ENCODE results near the gene PRDM11. TPM values are rescaled to one million over a fixed set of nuclear protein-coding genes. Genes with fewer than 3 reads are reported as not detected.

Gene PRDM11
- total RNA-seq, 1 donor from 2014 or later, result 7.6 TPM

DNA sequence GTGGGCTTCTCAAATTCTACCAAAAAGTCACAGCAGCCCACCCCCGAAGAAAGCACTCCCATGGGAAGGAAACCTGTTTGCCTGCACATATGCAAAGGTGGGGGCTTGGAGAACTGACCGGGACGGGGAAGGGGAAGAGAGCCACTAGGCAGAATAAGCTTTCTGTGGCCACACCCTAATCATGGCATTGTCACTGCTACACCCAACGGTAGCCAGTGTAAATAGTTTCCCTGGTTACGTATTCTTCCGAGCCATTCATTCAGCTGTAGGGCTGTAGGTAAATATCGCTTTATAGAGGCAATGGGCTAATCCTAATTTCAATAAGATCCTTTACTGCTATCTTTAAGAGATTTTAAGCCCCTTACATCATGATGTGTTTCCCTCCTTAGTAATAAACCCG, 61.7 kb downstream of the PRDM11 start:
- no peak for DNase-seq (ENCODE audit: extremely low read depth, low read depth, low spot score)

DNA sequence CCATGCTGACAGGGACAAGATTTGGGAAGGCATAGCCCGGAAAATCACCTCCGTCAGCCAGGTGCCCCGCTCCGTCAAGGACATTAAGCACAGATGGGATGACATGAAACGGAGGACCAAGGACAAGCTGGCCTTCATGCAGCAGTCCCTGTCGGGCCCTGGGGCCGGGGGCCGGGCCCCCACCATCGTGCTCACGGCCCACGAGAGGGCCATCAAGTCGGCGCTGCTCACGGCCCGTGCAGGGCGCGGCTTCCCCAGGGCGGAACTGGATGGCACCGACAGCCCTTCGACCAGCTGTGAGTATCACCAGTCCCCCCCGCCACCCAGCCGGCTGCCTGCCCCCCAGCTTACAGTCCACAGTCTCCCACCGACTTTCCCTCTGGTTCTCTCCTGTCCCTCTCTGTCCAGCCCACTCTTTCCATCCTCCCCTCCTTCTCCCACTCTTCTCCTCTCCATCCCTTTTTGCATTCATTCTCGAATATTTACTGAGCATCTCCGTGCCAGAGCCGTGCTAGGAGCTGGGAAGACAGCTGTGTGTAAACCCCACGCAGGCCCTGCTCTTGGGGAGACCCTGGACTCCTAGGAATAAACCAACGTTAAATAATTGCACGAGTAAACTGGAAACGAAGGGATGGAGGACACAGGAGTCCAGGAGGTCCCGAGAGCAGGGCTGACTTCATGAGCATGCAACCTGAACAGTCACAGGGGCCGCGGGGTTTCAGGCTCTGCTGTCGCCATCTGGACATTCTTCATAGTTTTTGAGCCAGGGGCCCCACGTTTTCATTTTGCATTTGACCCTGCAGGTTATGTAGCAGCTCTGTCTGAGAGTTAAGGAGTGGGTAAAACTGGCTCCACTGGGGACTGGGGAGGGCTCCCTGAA, 62.8 kb downstream of the PRDM11 start:
- no peak for DNase-seq (ENCODE audit: extremely low read depth, low read depth, low spot score)

DNA sequence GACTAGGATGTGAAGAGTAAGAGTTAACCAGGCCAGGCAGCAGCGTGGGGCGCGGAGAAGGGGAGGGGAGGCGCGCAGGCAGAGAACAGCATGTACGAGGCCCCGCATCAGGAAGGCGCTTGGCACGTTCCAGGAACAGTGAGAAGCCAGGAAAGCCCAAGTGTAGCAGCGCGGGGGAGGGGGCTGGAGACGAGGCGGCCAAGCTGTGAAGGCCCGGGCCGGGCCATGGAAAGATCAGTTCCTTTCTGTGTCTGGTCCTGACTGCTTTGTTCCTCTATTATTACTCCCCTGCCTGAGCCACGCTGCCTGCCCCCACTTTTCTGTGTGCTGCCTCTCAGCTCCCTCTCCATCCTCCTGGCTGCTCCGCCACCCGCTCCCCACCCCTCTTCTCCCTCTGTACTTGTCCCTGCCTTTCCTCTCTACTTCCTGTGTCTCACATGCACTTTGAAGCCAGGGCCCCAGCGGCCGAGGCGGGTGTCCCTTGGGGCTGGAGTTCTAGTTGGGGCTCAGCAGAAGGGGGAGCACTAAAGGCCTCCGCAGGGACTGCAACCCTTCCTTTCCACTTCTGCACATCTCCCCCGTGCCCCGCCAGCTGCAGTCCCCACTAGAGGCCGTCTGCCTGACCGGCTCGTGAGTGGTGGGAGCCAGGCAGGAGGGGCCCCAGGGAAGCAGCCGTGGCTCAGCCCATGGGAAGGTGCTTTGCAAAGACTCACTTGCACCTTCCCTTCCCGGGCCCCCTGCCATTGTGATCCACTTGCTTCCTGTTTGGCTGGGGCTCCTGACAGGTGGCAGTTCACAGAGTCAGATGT, 63.7 kb downstream of the PRDM11 start:
- DNase-seq (ENCODE audit: extremely low read depth, low read depth, low spot score), result no peak

DNA sequence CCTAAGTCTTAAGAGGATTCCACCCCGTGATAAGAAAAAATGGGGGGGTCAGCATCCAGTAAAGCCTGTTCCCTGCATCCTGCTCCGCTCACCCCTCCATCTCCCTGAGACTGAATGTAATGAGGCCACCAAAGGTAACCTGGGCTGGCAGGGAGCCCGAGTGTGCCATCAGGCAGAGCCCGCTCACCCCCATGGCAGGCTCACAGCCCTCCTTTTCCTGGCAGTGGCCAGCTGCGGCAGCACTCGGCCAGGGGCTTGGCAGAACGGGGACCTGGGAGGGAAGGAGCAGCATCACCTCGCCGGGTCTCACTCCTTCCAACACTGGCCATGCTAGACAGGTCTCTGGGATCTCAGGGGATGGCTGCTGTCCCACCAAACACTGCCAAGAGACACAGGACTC, 64.4 kb downstream of the PRDM11 start:
- no peak for DNase-seq (ENCODE audit: extremely low read depth, low read depth, low spot score)

DNA sequence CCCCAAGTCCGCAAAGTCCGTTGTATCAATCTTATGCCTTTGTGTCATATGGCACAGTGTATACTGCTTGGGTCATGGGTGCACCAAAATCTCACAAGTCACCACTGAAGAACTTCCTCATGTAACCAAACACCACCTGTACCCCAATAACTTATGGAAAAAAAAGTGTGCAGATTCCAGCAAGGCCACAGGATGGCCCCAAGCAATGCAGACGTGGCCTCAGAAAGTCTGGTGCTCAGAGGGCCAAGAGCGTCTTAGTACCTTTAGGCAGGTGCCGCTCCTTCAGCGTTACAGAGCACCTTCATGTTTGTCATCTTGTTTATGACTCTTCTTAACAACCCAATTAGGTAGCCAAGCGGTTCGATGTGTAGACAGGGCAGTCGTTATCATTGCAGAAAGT, 65.3 kb downstream of the PRDM11 start:
- DNase-seq (ENCODE audit: extremely low read depth, low read depth, low spot score), result no peak

DNA sequence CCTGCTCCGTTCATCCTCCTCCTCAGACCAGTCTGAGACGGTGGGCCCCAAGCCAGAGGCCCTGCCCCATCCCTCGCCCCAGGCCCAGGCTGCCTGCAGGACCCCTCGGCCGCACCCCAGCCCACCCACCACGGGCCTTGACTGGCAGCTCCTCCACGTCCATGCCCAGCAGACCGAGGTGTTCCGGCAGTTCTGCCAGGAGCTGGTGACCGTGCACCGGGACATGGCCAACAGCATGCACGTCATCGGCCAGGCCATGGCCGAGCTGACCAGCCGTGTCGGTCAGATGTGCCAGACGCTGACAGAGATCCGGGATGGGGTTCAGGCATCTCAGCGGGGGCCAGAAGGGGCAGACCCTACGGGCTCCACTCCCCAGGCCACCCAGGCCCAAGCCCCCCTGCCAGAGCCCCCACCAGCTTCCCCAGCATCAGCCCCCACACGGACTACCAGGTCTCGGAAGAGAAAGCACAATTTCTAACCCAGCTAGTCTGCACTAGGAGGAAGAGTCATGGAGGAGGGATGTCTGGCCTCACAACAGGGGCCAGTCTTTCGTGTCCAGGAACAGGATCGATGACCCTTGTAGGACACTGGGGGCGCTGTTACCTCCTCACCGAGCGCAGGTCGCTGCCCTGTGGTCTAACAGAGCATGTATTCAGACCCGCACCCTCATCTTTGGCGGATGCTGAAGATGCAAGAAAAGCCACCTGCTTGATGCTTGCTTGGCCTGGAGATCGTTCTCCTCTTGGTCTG, 66.3 kb downstream of the PRDM11 start:
- no peak for DNase-seq (ENCODE audit: extremely low read depth, low read depth, low spot score)

DNA sequence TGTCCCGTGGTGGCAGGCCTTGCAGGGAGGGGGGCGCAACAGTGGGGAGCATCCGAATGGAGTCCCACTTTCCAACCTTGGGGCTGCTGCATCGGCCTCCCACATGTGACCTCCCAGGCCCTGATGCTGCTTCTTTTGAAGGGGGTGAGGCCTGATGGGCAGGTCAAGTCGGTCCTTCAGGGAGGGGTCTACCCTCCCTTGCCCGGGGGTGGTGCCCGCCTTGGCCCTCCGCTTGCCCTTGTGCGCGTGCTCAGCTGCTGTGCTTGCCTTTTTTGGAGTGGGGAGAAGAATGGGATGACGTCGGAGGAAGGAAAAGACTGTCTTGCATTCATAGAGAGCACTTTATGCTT, 66.9 kb downstream of the PRDM11 start:
- no peak for DNase-seq (ENCODE audit: extremely low read depth, low read depth, low spot score)

DNA sequence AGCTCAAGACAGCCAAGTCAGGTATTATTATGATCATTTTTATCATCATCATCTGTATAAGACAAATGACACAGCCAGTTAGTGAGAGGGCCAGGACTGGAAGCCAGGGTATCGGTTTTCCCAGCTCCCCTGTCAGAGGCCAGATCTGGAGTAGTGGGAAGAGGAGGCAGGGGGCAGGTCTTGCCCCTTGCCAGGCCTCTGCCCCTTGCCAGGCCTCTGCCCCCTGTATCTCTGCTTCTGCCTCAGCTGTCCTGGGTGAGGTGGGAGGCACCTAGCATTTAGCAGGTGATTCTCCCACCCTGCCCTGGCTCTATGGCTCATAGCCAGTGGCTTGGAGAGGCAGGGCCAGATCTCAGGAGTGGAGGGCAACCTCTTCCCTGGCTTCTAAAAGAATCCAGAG, 67.3 kb downstream of the PRDM11 start:
- no peak for DNase-seq (ENCODE audit: extremely low read depth, low read depth, low spot score)

DNA sequence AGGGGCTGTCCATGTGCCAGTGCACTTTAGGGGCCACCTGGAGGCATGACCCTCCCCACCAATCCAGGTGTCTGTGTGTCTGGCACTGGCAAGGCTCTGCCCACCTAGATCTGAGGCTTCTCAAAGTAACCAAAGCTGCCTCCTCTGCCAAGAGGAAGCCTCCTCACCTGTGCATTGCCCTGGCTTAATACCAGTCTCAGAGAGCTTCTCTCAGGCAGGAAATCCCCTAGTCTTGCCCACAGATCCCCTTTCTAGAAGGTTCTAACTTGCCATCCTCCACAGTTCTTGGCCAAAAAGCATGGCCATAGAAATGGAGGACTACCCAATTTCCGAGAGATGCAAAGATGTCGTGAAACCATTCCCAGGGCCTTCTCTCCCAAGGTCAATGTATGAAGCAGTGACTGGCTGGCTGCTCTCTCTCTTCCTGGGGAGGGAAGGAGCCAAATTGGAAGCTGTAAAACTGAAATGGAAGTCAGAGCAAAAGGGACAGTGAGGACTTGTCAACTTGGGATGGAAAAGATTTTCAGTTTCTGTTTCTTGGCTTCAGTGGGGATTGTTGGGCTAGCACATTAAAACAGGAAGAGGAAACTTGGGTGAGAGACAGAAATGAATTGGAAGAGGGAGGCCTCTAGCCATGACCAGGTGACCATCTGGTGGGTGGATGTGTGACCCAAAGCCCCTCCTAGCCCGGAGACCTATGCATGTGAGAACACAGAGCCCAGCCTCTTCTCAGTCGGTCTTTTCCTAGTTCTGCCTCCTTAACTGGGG, 68.8 kb downstream of the PRDM11 start:
- no peak for DNase-seq (ENCODE audit: extremely low read depth, low read depth, low spot score)

DNA sequence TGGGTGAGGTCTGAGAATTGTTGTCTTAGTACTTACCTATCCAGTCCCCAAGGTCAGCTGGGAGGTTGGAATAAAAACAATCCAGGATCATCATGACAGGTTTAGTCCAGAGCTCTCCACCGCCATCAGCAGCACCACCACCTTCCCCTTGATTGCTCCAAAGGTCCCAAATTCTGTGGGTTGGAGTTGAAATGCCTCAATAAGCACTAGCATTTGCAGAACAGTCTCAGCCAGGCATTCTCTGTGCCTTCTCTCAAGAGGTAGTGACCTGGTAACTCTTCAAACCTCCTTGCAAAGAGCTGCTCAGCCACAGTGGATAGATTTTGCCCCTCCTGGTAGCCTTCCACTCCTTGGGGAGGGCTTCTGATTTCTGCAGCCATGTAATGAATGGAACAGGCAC, 69.6 kb downstream of the PRDM11 start:
- DNase-seq (ENCODE audit: extremely low read depth, low read depth, low spot score), result no peak

GRCh38 chr11:45216901-45217300, 70.5 kb downstream of the PRDM11 start:
- DNase-seq (ENCODE audit: extremely low read depth, low read depth, low spot score), result no peak

DNA sequence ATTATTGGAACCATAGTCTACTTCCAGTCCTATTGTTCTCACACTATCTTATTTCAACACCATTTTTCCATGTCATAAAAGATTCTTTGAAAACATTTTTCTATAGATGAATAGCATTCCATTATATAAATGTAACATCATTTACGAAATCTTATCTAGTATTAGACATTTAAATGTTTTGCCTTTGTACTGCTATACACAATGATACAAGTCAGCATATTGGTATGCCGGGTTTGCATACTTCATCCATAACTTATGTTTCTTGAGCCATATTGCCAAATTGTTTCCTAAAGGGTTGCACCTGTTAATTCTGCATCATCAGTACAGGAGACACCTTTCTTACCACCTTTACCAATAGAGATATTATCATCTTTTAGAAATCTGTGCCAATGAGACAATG, 71.6 kb downstream of the PRDM11 start:
- no peak for DNase-seq (ENCODE audit: extremely low read depth, low read depth, low spot score)

DNA sequence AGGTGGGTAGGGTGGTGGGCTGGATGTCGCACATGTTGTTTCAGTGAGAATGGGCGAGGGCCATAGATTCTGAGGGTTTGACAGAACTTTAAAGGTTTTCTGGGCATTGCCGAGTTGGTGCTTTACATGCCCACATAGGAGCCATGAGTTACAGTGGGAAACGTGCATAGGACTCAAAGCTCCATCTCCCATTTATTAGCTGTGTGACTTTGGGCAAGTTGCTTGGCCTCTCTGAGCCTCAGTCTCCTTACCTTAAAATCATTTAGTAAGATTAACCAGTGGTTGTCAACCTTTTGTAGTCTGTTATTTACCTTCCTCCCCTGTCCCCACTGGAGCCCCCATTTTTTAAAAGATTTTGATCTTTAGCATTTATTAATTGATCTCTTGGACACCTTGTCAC, 72.3 kb downstream of the PRDM11 start:
- DNase-seq (ENCODE audit: extremely low read depth, low read depth, low spot score), result no peak

DNA sequence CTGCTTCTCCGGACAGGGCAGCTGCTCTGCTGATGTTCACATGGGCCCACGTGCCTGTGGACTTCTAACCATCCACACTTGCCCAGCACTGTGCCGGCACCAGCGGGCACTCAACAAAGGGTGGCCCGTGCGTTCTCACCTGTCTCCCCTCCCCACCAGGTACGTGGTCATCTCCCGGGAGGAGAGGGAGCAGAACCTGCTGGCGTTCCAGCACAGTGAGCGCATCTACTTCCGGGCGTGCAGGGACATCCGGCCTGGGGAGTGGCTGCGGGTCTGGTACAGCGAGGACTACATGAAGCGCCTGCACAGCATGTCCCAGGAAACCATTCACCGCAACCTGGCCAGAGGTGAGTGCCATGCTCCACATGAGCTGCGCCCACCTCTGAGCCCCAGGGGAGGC, 73.0 kb downstream of the PRDM11 start:
- no peak for DNase-seq (ENCODE audit: extremely low read depth, low read depth, low spot score)

DNA sequence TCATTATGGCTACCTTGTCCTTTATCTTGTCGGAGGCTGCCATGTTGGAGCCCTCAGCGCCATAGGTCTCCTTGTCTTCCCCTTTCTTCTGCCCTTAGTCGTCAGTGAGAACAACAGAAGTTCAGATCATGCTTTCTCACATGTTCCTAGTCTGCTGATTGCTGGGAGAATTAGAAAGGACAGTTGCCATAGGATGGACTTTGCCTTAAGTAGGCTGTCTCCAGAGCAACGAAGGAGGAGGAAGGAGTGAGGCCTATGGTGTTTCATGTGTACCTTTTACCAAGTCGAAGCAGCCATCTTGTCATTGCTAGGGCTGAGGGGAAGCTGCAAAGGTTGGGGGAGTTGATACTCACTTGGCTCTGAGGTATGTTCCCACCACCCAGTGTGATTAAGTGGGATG, 77.1 kb downstream of the PRDM11 start:
- DNase-seq (ENCODE audit: extremely low read depth, low read depth, low spot score), result no peak

GRCh38 chr11:45224766-45225165, 78.3 kb downstream of the PRDM11 start:
- DNase-seq (ENCODE audit: extremely low read depth, low read depth, low spot score), result no peak

GRCh38 chr11:45225277-45225676, 78.8 kb downstream of the PRDM11 start:
- DNase-seq (ENCODE audit: extremely low read depth, low read depth, low spot score), result no peak

DNA sequence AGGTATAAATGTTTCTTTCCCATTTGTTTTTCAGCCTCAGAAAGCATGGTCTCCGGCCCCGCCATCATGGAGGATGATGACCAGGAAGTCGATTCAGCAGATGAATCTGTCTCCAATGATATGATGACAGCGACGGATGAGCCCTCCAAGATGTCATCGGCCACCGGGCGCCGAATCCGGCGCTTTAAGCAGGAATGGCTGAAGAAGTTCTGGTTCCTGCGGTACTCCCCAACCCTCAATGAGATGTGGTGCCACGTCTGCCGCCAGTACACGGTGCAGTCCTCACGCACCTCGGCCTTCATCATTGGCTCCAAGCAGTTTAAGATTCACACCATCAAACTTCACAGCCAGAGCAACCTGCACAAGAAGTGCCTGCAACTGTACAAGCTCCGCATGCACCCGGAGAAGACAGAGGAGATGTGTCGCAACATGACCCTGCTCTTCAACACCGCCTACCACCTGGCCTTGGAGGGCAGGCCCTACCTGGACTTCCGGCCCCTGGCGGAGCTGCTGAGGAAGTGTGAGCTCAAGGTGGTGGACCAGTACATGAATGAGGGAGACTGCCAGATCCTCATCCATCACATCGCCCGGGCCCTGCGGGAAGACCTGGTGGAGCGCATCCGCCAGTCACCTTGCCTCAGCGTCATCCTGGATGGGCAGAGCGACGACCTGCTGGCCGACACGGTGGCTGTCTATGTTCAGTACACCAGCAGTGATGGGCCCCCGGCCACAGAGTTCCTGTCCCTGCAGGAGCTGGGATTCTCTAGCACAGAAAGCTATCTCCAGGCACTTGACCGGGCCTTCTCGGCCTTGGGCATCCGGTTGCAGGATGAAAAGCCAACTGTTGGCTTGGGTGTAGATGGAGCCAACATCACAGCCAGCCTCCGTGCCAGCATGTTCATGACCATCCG, 79.8 kb downstream of the PRDM11 start:
- no peak for DNase-seq (ENCODE audit: extremely low read depth, low read depth, low spot score)

DNA sequence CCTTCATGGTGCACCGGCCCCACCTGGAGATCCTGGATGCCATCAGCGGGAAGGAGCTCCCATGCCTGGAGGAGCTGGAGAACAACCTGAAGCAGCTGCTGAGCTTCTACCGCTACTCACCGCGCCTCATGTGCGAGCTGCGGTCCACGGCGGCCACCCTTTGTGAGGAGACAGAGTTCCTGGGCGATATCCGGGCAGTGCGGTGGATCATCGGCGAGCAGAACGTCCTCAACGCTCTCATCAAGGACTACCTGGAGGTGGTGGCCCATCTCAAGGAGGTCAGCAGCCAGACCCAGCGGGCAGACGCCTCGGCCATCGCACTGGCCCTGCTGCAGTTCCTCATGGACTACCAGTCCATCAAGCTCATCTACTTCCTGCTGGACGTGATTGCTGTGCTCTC, 80.5 kb downstream of the PRDM11 start:
- DNase-seq (ENCODE audit: extremely low read depth, low read depth, low spot score), result no peak

- DNase-seq (ENCODE audit: extremely low read depth, low read depth, low spot score), result no peak
Observed at GRCh38 chr11:45227836-45228235, 81.4 kb downstream of the PRDM11 start.
